Measurements from ENCODE around the gene CASKIN2.

DNA sequence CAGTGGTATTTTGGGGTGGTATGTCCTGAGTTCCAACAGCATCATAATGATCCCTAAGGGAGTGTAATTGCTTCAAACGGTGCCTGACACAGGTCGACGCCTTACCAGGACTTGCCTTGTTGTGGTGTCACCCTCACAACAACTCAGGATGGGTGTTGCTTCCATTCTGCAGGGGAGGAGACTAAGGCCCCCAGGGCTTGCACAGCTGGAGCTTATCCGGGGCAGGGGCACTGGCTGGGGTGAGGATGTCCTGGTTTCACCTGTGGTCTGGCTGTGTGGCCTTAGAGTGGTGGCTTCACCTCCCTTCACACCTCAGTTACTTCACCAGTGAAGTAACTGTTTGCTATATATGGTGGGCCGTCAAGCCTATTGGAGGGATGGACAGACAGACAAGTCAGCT is 33.5 kb upstream of the CASKIN2 start:
- TF ChIP-seq EZH2 (IDR thresholded peaks at IDR 0.05; ENCODE audit: insufficient read depth, poor library complexity, severe bottlenecking): no peak
- no peak for TF ChIP-seq EZH2phosphoT487 (IDR thresholded peaks at IDR 0.05; ENCODE audit: insufficient read depth, low read depth)
